COLO829 (cell line): ENCODE data around the gene SPIRE2.

Experiments
- DNase-seq: peaks from one replicate; pipeline ENCODE4 v3.0.0; 2012; ENCODE audit warnings: low spot score

The SPIRE2 gene

GRCh38 chr16:89915303-89916232, 87.3 kb downstream of the SPIRE2 start:
- DNase-seq: no peak

DNA sequence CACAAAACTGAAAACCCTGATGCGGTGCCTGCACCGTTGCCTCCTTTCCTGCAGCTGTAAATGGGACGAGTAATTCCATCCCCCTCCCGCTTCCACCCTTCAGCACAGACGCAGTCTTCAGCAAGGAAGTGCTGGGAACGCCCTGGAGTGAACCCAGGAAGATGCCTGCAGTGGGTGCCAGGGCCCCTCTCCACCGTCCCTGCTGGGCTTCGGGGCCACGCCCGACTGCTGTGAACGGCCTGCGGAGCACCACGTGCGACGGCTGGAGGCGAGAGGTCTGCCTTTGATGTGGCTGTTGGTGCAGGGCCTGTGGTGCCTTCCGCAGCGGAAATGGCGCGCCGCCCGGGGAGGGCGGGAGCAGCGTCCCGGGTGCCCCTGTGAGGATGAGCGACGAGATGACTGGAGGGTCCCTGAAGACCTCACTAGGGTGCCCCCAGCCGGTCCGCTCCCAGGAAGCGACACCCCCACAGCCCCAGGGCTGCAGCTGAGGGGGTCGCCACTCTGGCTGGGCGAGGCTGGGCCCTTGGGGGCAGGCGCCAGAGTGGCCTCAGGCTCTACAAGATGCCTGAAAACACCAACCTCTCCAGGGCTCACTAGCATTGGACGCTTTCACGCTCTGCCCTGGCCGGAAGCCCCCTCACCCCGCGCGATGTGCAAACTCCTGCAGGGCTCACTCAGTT, 89.6 kb downstream of the SPIRE2 start:
- peak; percentile 69 for DNase-seq

GRCh38 chr16:89918453-89919347, 90.4 kb downstream of the SPIRE2 start, which contains the start of gene MC1R:
Gene MC1R (plus strand): TSS chr16:89918862. CDS start chr16:89919259, 397 bp downstream.
- DNase-seq: no peak

DNA sequence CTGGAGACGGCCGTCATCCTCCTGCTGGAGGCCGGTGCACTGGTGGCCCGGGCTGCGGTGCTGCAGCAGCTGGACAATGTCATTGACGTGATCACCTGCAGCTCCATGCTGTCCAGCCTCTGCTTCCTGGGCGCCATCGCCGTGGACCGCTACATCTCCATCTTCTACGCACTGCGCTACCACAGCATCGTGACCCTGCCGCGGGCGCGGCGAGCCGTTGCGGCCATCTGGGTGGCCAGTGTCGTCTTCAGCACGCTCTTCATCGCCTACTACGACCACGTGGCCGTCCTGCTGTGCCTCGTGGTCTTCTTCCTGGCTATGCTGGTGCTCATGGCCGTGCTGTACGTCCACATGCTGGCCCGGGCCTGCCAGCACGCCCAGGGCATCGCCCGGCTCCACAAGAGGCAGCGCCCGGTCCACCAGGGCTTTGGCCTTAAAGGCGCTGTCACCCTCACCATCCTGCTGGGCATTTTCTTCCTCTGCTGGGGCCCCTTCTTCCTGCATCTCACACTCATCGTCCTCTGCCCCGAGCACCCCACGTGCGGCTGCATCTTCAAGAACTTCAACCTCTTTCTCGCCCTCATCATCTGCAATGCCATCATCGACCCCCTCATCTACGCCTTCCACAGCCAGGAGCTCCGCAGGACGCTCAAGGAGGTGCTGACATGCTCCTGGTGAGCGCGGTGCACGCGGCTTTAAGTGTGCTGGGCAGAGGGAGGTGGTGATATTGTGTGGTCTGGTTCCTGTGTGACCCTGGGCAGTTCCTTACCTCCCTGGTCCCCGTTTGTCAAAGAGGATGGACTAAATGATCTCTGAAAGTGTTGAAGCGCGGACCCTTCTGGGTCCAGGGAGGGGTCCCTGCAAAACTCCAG, 91.5 kb downstream of the SPIRE2 start:
- DNase-seq: no peak

DNA sequence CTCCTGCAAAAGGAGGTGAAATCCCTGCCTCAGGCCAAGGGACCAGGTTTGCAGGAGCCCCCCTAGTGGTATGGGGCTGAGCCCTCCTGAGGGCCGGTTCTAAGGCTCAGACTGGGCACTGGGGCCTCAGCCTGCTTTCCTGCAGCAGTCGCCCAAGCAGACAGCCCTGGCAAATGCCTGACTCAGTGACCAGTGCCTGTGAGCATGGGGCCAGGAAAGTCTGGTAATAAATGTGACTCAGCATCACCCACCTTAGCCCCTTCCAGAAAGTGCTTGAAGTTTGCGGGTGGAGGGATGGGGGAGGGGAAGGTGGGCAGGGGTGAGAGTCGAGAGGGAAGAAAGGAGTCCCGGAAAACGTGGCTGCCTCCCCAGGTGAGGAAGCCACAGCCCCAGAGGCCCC, 92.4 kb downstream of the SPIRE2 start:
- DNase-seq: no peak
